HG03135 (cell line): ENCODE measurements around the gene DSE.

ENCODE experiments used
- ATAC-seq: cut with Tn5 transposase; IDR thresholded peaks from one replicate; pipeline ENCODE4 v1.9.1; 2021; ENCODE audit warnings: mild to moderate bottlenecking, moderate library complexity; ENCODE audit not compliant: unreplicated experiment

DSE gene

GRCh38 chr6:116444575-116444974 is 73.8 kb downstream of the DSE start:
- no peak for ATAC-seq

GRCh38 chr6:116445102-116445501 is 74.4 kb downstream of the DSE start:
- no peak for ATAC-seq

- no peak for ATAC-seq
These were observed 75.7 kb downstream of the DSE start for GRCh38 chr6:116446399-116446798.

- no peak for ATAC-seq
These were observed 76.3 kb downstream of the DSE start for GRCh38 chr6:116447052-116447451.

- no peak for ATAC-seq
These were observed 76.8 kb downstream of the DSE start for GRCh38 chr6:116447496-116448011.

DNA sequence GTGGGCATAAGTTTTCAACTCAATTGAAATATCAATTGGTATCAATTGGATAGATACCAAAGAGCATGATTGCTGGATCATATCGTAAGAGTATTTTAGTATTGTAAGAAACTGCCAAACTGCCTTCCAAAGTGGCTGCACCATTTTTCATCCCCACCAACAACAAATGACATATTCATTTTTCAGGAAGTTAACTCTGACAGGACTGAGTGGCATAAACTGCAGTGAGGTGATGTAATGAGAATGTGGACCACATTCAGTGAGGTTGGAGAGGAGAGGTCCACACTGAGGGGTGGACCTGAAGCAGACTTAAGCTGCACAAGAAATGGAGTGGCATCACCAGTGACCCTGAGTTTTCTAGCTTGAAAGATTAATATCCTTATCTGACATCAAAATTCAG is 78.8 kb downstream of the DSE start:
- no peak for ATAC-seq

DNA sequence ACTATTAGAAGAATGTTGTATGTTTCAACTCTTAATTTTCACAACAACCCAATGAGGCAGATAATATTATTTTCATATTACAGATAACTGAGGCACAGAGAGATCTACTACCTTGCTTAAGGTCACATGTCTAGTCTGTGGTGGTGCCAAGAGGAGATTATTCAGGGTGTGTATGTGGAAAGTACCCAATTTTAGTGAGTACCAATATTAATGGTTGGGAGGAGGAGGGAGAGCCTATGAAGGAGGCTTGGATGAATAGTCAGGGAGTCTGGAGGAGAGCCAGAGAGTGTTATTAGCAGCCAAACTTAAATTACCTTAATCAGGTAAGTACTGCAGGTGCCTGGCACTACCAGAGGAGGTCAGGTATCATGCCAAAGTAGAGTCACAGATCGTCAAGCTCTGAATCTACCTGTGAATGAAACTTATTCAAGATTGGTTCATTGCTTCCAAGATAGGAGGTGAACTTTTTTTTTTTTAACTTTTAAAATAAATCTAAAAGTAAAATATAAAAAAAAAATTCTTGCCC is 79.5 kb downstream of the DSE start:
- ATAC-seq = no peak

- peak; percentile 89 for ATAC-seq
These were observed 80.3 kb downstream of the DSE start for GRCh38 chr6:116450769-116451740.

- no peak for ATAC-seq
These were observed 81.2 kb downstream of the DSE start for GRCh38 chr6:116451916-116452315.

DNA sequence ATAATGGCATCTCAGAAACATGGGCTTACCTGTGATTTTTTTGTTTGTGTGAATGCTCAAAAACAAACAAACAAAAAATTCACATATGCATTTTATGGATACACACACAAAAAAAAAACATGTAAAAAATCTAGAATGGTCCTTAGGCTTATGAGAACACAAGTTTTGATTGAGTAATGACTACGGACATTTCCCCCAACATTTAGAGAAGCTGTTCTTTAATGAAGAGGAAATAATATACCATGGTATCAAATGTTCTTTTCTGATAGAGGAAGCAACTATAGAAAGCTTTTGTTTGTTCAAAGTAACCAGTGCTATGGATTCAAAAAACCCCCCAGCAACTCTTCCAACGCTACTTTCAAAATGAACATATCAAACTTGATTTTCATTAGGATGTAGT is 81.8 kb downstream of the DSE start:
- no peak for ATAC-seq

DNA sequence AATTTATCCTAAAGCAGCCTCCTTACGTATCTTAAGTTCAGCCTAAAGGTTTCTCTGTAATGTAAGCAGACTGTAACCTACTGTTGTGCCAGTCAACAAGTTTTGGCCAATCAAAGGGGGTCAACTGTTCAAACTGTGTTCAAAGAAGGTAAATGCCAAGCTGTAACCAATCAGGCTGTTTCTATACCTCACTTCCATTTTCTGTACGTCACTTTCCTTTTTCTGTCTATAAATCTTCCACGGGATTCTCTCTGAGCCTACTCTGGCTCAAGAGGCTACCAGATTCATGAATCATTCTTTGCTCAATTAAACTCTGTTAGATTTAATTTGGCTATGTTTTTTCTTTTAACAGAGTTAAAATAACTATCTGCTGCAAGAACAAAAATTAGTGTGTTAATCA is 85.4 kb downstream of the DSE start:
- ATAC-seq = no peak

DNA sequence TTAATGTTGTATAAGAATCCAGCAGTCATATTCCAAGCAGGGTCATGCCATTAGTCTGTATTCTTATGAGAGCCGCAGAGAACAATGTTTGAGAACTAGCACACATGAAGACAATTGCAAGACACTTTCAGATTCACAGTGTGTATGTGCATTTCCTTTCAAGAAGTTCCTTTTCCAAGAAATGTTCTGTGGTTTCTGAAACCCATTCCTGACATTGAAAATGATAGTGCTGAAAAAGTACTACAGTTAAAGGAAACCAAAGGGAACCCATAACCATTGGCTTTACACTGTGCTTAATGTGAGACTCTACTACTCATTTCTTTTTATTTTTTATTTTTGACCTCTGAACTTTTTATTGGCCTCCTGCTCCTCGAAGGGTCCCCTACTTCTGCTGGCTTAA is 86.2 kb downstream of the DSE start:
- ATAC-seq = no peak

- no peak for ATAC-seq
These were observed 87.5 kb downstream of the DSE start for GRCh38 chr6:116458264-116458663.

DNA sequence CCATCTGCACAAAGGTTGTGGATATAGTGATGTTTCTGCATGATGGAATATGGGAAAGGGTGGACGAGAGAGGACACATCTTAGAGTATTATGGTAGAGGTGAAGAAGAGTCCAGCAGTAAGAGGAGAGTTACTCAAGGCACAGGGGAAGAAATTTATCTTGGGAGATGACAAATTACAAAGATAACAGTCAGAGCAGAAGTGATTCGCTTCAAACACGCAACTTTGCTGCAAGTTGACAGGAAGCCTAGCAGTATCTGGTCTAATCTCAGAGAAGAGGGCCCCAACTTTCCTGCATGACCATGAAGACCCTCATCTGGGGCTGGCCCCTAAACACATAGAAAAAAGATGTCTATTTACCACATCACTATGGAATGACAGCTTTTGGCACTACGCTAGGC is 89.2 kb downstream of the DSE start:
- no peak for ATAC-seq

DNA sequence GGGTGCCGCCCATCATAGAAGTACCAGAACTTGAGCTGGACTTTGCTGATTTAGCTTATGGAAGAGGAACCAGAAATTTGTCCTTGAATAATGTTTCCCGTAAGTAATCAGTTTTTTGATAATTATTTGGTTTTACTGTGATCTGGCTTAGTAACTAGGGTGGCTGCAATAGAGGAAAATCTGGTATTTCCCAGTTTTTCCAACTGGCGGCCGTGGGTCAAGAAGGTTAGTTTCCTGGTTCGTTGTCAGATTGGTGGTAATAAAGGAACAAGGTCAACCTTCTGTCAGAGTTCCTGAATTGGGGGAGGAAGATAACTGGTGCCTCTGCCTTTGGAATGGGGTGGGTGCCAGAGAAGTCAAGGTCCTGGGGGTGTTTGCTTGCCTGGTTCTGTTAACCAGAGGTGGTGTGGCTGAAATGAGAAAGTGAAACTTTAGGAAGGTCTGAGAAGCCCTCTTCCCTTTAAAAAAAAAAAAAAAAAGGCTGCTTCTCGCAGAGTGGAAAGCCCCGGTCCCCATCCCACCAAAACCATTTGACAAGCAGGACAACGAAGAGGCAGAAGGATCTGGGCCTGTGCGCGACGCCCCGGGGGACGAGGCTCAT is 90.7 kb downstream of the DSE start, which contains the start of gene CALHM6:
CALHM6 (plus strand) TSS at position 45 of the 601 bp plus-strand sequence; CDS start at position 600, 555 bp downstream.
- no peak for ATAC-seq

DNA sequence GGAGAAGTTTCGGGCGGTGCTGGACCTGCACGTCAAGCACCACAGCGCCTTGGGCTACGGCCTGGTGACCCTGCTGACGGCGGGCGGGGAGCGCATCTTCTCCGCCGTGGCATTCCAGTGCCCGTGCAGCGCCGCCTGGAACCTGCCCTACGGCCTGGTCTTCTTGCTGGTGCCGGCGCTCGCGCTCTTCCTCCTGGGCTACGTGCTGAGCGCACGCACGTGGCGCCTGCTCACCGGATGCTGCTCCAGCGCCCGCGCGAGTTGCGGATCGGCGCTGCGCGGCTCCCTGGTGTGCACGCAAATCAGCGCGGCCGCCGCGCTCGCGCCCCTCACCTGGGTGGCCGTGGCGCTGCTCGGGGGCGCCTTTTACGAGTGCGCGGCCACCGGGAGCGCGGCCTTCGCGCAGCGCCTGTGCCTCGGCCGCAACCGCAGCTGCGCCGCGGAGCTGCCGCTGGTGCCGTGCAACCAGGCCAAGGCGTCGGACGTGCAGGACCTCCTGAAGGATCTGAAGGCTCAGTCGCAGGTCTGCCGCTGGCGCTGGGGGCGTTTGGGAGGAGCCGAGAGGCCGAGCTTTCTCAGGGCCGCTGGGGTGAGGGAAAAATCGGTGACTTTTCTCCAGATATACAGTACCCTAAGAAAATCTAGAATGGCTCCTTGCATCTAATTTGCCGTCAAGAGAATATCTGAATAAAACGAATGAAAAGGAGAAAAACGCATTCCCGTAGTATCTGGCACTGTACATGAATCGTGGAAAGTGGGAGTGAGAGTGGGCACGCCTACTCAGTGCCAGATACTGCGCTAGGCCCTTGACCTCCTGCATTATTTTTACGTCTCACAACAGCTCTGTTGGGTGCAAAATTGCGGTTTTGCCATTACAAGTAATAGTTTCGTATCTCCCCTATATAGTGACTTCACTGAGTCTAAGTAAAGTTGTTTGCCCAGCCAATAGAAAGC is 91.5 kb downstream of the DSE start:
- ATAC-seq = peak; percentile 87

DNA sequence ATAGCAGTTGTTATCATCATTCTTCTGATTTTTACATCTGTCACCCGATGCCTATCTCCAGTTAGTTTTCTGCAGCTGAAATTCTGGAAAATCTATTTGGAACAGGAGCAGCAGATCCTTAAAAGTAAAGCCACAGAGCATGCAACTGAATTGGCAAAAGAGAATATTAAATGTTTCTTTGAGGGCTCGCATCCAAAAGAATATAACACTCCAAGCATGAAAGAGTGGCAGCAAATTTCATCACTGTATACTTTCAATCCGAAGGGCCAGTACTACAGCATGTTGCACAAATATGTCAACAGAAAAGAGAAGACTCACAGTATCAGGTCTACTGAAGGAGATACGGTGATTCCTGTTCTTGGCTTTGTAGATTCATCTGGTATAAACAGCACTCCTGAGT is 92.6 kb downstream of the DSE start:
- ATAC-seq = no peak

DNA sequence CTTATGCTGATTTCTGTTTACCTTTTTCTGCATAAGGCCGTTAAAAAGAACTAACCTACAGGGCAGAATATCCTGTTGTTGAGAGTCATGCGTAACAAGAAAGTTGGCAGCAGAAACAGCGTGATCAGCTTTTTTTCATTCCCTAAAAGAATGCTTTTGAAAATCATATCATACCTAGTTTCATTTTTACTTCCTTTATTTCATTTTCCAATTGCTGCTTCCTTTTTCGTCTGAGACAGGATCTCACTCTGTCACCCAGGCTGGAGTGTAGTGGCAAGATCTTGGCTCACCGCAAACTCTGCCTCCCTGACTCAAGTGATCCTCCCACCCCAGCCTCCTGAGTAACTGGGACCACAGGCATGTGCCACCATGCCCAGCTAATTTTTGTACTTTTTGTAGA is 94.5 kb downstream of the DSE start:
- ATAC-seq = no peak

DNA sequence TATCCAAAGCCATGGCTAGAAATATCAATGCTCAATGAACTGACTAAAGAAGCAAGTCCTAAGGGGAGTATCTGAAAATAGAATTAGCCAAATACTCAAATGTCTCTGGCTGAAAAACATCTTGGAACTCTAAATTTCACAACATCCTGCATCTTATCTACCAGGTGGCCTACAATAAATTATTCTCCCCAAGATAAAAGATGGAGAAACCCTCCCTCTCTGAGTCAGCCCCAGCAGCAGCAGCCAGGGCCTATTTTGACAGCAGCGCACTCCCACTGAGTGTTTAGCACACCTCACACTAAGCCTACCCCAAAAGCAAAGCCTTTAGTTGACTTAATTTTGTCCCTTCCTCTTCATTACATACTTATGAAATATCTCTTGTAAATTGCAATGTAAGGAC is 96.3 kb downstream of the DSE start:
- no peak for ATAC-seq

- ATAC-seq = no peak
These were observed 96.8 kb downstream of the DSE start for GRCh38 chr6:116467514-116467913.

DNA sequence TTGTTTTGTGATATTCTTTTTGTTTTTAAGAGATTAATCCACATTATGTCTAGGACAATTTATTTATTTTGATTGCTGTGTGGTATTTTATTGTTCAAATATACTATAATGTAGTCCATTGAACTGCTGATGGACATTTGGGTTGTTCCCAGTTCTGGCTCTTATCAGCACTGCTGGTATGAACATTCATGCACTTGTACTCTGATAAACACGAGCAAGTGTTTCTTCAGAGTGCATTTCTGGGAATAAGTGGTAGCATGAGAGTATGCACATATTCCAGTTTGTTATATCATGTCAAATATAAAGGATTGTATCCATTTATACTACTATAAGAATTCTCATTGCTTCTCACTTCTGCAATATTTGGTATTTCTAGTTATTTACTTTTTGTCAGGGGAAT is 97.5 kb downstream of the DSE start:
- ATAC-seq = no peak
